PC-3 (cell line): ENCODE measurements around the gene HYCC1. TPM values are rescaled to one million over a fixed set of nuclear protein-coding genes. Genes with fewer than 3 reads are reported as not detected.

ENCODE experiments used
- ATAC-seq: fragments of 200-7000 bp; cut with Tn5 transposase; 2 replicates; pipeline ENCODE4 v1.9.1; 2020; ENCODE audit warnings: mild to moderate bottlenecking, moderate library complexity
- BruUV-seq: library from RNA; stranded (reverse); fragments of 400-500 nt; replicated peaks from 2 replicates; lab custom pipeline; 2021; lab: Mats Ljungman, UMichigan
- CTCF ChIA-PET: fragments of 300-600 bp; sonication (Branson Sonifier 250); formaldehyde crosslinking; loops from one replicate; lab custom pipeline; 2022; ENCODE audit warnings: antibody characterized with exemption; lab: Charles Lee
- POLR2A ChIA-PET: fragments of 300-600 bp; sonication (Branson Sonifier 250); formaldehyde crosslinking; loops from one replicate; lab custom pipeline; 2022; ENCODE audit warnings: antibody characterized with exemption; ENCODE audit not compliant: unreplicated experiment; lab: Charles Lee
- DNase-seq: peaks from one replicate; pipeline ENCODE4 v3.0.0-alpha.2; 2015
- H2AFZ ChIP-seq: fragments of 300-600 bp; sonication (generic); 2 replicates; pipeline ENCODE4 v1.6.0; 2016; ENCODE audit warnings: antibody characterized with exemption, low read length
- H3F3A ChIP-seq: fragments of 300-600 bp; sonication (generic); one replicate; pipeline ENCODE4 v1.6.0; 2017; ENCODE audit warnings: antibody characterized with exemption, low read length, control low read depth, mild to moderate bottlenecking; ENCODE audit not compliant: unreplicated experiment
- H3K27ac ChIP-seq: fragments of 300-600 bp; sonication (generic); 2 replicates; pipeline ENCODE4 v1.5.1; 2016; ENCODE audit warnings: mild to moderate bottlenecking, low read length
- H3K27me3 ChIP-seq: fragments of 300-600 bp; sonication (generic); 2 replicates; pipeline ENCODE4 v1.6.1; 2016; ENCODE audit warnings: low read length, mixed read lengths
- H3K36me3 ChIP-seq: fragments of 300-600 bp; sonication (generic); 2 replicates; pipeline ENCODE4 v1.6.1; 2016; ENCODE audit warnings: low read depth, mixed run types, low read length, mixed read lengths
- H3K4me1 ChIP-seq: fragments of 300-600 bp; sonication (generic); 2 replicates; pipeline ENCODE4 v1.5.1; 2016; ENCODE audit warnings: low read length; ENCODE audit not compliant: insufficient read depth
- H3K4me2 ChIP-seq: fragments of 300-600 bp; sonication (generic); 2 replicates; pipeline ENCODE4 v1.6.0; 2016; ENCODE audit warnings: low read length
- H3K4me3 ChIP-seq: fragments of 300-600 bp; sonication (generic); 2 replicates; pipeline ENCODE4 v1.5.1; 2016; ENCODE audit warnings: mild to moderate bottlenecking, low read length, mixed read lengths
- H3K79me2 ChIP-seq: fragments of 300-600 bp; sonication (generic); 2 replicates; pipeline ENCODE4 v1.6.1; 2017; ENCODE audit warnings: low read length, mixed read lengths
- H3K9ac ChIP-seq: fragments of 300-600 bp; sonication (generic); 2 replicates; pipeline ENCODE4 v1.6.0; 2016; ENCODE audit warnings: mild to moderate bottlenecking, low read length
- H3K9me2 ChIP-seq: fragments of 300-600 bp; sonication (generic); replicated peaks from 2 replicates; pipeline ENCODE4 v1.6.1; 2016; ENCODE audit warnings: mixed run types, low read length, mixed read lengths
- H3K9me3 ChIP-seq: fragments of 300-600 bp; sonication (generic); 2 replicates; pipeline ENCODE4 v1.6.1; 2016; ENCODE audit warnings: low read length, mixed read lengths
- H4K20me1 ChIP-seq: fragments of 300-600 bp; sonication (generic); 2 replicates; pipeline ENCODE4 v1.6.1; 2016; ENCODE audit warnings: low read length, mixed read lengths
- EZH2 ChIP-seq: fragments of 300-600 bp; sonication (generic); IDR thresholded peaks from one replicate; pipeline ENCODE4 v1.6.1; 2017; ENCODE audit warnings: antibody characterized with exemption, mild to moderate bottlenecking, low read length; ENCODE audit not compliant: unreplicated experiment
- EZH2phosphoT487 ChIP-seq: fragments of 300-600 bp; sonication (generic); IDR thresholded peaks from 2 replicates; pipeline ENCODE4 v1.6.1; 2018; ENCODE audit warnings: mild to moderate bottlenecking, antibody characterized with exemption, low read length, borderline replicate concordance
- intact Hi-C: fragments of 100-400 bp; cut with micrococcal nuclease; formaldehyde crosslinking; loops from 2 replicates; pipeline ENCODE4 v1.9.0; 2023
- total RNA-seq: library from RNA; depleted of rRNA; stranded (reverse); fragments of >200 nt; gene quantifications from 2 replicates; pipeline ENCODE4 v1.2.3, GENCODE V29; 2014
- TF ChIP-seq, protein P1 (sequence below): fragments of 300-600 bp; sonication (generic); conservative IDR thresholded peaks from 2 replicates; pipeline ENCODE4 v1.5.1; 2017; ENCODE audit warnings: antibody characterized with exemption, low read depth, mild to moderate bottlenecking, low read length

HYCC1 gene
- total RNA-seq, 1 experiment from 2014 or later: 15.5 TPM

DNA sequence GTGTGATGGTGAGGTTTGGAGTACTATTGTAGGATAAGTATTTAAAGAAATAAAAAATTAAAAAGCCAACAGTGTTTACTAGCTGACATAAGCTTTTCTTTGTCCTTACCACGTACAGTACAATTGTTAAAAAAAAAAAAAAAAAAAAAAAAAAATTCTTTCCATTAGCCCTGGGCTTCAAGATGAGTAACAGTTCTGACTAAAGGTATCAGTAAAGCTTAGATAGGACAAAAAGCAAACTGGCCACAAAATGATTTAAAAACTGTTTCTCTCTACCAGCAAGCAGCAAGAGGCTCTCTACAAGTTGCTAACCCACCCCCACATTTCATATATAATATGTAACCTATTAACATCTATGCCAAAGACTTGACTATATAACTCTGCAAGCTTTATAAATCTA, 17.5 kb downstream of the HYCC1 start:
- H3K4me2 ChIP-seq: no peak overlapping the region
- no peak overlapping the region for H3K4me3 ChIP-seq
- no peaks in the 10 kb centered on the region for H3K9me3 ChIP-seq
- intact Hi-C loops: no loop called here
- H3K9me2 ChIP-seq: 0 out of 2 replicates have a peak, but pooled peaks cover 4% of the 10 kb centered on the region
- POLR2A ChIA-PET: no interaction called here
- H3F3A ChIP-seq: no peaks in the 10 kb centered on the region
- DNase-seq (no peak), ATAC-seq (no peak)
- no TSS peak for BruUV-seq
- no peak overlapping the region for H3K9ac ChIP-seq
- no peak overlapping the region for H2AFZ ChIP-seq
- TF ChIP-seq EZH2 (no peak), EZH2phosphoT487 (no peak)
- TF ChIP-seq, protein P1, sequence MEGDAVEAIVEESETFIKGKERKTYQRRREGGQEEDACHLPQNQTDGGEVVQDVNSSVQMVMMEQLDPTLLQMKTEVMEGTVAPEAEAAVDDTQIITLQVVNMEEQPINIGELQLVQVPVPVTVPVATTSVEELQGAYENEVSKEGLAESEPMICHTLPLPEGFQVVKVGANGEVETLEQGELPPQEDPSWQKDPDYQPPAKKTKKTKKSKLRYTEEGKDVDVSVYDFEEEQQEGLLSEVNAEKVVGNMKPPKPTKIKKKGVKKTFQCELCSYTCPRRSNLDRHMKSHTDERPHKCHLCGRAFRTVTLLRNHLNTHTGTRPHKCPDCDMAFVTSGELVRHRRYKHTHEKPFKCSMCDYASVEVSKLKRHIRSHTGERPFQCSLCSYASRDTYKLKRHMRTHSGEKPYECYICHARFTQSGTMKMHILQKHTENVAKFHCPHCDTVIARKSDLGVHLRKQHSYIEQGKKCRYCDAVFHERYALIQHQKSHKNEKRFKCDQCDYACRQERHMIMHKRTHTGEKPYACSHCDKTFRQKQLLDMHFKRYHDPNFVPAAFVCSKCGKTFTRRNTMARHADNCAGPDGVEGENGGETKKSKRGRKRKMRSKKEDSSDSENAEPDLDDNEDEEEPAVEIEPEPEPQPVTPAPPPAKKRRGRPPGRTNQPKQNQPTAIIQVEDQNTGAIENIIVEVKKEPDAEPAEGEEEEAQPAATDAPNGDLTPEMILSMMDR: no peak
- H3K27ac ChIP-seq: no peak overlapping the region
- no peaks in the 10 kb centered on the region for H3K27me3 ChIP-seq
- no peaks in the 10 kb centered on the region for H3K36me3 ChIP-seq
- CTCF ChIA-PET: interaction anchor here (0.6 kb wide), 1 partner anchor 268 kb away, joined by 12 read pairs; no protein-coding TSS in a partner anchor
- no peaks in the 10 kb centered on the region for H3K4me1 ChIP-seq
- H3K79me2 ChIP-seq: peaks cover 10% of the 10 kb centered on the region
- H4K20me1 ChIP-seq: no peaks in the 10 kb centered on the region

DNA sequence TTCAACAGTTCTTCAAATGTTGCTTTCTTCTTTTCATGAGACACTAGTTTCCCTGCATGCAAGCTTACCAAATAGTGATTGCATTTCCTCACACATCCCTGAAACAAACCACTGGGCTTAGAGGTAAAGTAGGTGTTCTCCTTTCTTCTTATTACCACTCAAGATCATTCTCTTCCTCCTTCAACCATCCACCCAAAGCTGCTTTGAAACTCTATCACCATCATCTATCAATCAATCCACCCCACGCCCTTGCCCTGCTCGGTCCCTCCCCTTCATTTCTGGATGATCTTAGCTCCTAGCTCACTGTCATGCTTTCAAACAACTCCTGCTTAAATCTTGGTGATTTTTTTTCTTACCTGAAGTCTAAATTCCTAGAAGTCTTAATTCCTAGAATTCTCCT, 18.9 kb downstream of the HYCC1 start:
- H3K9ac ChIP-seq: no peak overlapping the region
- intact Hi-C loops: no loop called here
- ATAC-seq (no peak), DNase-seq (no peak)
- no peaks in the 10 kb centered on the region for H3K9me2 ChIP-seq
- H4K20me1 ChIP-seq: no peaks in the 10 kb centered on the region
- POLR2A ChIA-PET: no interaction called here
- TF ChIP-seq, protein P1: no peak
- TF ChIP-seq EZH2: no peak
- no peak for TF ChIP-seq EZH2phosphoT487
- peaks cover 6% of the 10 kb centered on the region; the same call in 1 of the 2 replicates for H3K79me2 ChIP-seq
- no peaks in the 10 kb centered on the region for H3K9me3 ChIP-seq
- H3F3A ChIP-seq: no peaks in the 10 kb centered on the region
- no peaks in the 10 kb centered on the region for H3K4me1 ChIP-seq
- no peak overlapping the region for H3K4me3 ChIP-seq
- no peak overlapping the region for H3K27ac ChIP-seq
- BruUV-seq: no TSS peak
- H3K27me3 ChIP-seq: no peaks in the 10 kb centered on the region
- no peak overlapping the region for H2AFZ ChIP-seq
- no peaks in the 10 kb centered on the region for H3K36me3 ChIP-seq
- CTCF ChIA-PET: no interaction called here
- H3K4me2 ChIP-seq: no peak overlapping the region

DNA sequence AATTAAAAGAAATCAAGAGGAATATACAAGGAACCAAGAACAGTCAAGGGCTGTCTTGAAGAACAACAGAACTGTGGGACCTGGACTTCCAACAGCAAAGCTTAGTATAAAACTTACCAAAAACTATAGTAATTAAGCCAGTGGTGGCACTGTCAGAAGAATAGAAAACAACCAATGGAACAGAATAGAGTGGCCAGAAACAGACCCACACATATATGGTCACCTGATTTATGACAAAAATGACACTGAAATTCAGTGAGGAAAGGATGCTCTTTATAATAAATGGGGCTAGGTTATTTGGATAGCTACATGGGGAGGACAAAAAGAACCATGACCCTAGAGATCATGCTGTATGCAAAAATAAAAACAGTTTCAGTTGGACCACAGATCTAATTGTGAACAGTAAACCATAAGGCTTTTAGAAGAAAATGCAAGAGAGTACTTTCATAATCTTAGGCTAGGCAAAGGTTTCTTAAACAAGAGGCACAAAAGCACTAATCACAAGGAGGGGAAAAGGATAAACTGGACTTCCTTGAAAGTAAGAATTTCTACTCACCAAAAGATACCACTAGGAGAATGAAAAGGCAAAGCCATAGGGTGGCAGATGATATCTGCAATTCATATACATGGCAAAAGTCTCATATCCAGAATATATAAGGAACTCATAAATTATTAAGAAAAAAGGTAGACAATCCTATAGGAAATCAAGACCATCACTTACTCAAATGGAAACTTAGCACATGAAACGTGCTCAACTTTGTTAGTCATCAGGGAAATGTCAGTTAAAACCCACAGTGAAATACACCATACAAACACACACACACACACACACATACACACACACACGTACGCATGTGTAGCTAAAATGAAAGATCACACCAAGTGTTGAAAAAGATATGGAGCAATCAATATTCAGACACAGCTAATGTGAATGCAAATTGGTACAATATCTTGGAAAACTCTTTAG, 20.8 kb downstream of the HYCC1 start:
- BruUV-seq: no TSS peak
- intact Hi-C loops: no loop called here
- Histone ChIP-seq H3K4me3 (no peak overlapping the region), H3K36me3 (no peaks in the 10 kb centered on the region), H3K27me3 (no peaks in the 10 kb centered on the region), H3K4me1 (no peaks in the 10 kb centered on the region), H3K9me2 (no peaks in the 10 kb centered on the region), H3K79me2 (no peaks in the 10 kb centered on the region), H3K4me2 (no peak overlapping the region), H3F3A (no peaks in the 10 kb centered on the region), H3K27ac (no peak overlapping the region), H3K9ac (no peak overlapping the region), H4K20me1 (no peaks in the 10 kb centered on the region), H3K9me3 (no peaks in the 10 kb centered on the region), H2AFZ (no peak overlapping the region)
- TF ChIP-seq EZH2phosphoT487 (no peak), EZH2 (no peak)
- TF ChIP-seq, protein P1: no peak
- CTCF ChIA-PET: no interaction called here
- POLR2A ChIA-PET: no interaction called here
- DNase-seq (no peak), ATAC-seq (no peak)
